H1 (cell line): ENCODE results near the gene NPFFR1. TPM values are rescaled to one million over a fixed set of nuclear protein-coding genes. Genes with fewer than 3 reads are reported as not detected.

Source experiments
- CTCF ChIA-PET: fragments of 300-600 bp; sonication (Branson Sonifier 250); formaldehyde crosslinking; loops from one replicate; lab custom pipeline; 2021; ENCODE audit not compliant: partially characterized antibody; lab: Charles Lee
- POLR2A ChIA-PET: fragments of 300-600 bp; sonication (Branson Sonifier 250); formaldehyde crosslinking; loops from one replicate; lab custom pipeline; 2021; ENCODE audit warnings: inconsistent platforms; ENCODE audit not compliant: partially characterized antibody; lab: Charles Lee
- DNase-seq, 2 experiments: peaks; one replicate each; pipeline versions ENCODE4 v3.0.0 to v3.0.0-alpha.2; 2010 to 2022; ENCODE audit warnings: low spot score in 2 of 2, low read depth in 1 of 2, mixed read lengths in 1 of 2
- FAIRE-seq: peaks from 2 replicates; lab custom pipeline; 2011; peaks lifted over from hg19 to GRCh38; lab: Jason Lieb, UNC
- H2AFZ ChIP-seq: 2 replicates; pipeline ENCODE4 v1.8.1; 2012; ENCODE audit warnings: low read length, inconsistent platforms
- H2AK5ac ChIP-seq: 2 replicates; pipeline ENCODE4 v1.6.1; 2013; ENCODE audit warnings: low read depth, low read length
- H2BK120ac ChIP-seq: replicated peaks from 2 replicates; pipeline ENCODE3; 2013; ENCODE audit warnings: low read depth, low read length, inconsistent platforms
- H2BK12ac ChIP-seq: 2 replicates; pipeline ENCODE4 v1.6.1; 2013; ENCODE audit warnings: low read depth, low read length
- H2BK15ac ChIP-seq: 2 replicates; pipeline ENCODE4 v1.6.1; 2013; ENCODE audit warnings: low read length
- H2BK20ac ChIP-seq: 2 replicates; pipeline ENCODE4 v1.6.1; 2013; ENCODE audit warnings: low read length
- H2BK5ac ChIP-seq: 2 replicates; pipeline ENCODE4 v1.6.1; 2013; ENCODE audit warnings: low read depth, low read length
- H3K14ac ChIP-seq: 2 replicates; pipeline ENCODE4 v1.6.1; 2013; ENCODE audit warnings: inconsistent platforms; ENCODE audit not compliant: insufficient read length
- H3K18ac ChIP-seq: 2 replicates; pipeline ENCODE4 v1.6.1; 2013; ENCODE audit warnings: low read length; ENCODE audit errors: extremely low read depth
- H3K23ac ChIP-seq: 2 replicates; pipeline ENCODE4 v1.6.1; 2013; ENCODE audit warnings: inconsistent platforms; ENCODE audit not compliant: insufficient read length
- H3K23me2 ChIP-seq: 2 replicates; pipeline ENCODE4 v1.6.1; 2013; ENCODE audit warnings: low read depth, low read length
- H3K27ac ChIP-seq: 2 replicates; pipeline ENCODE4 v1.6.1; 2011; ENCODE audit warnings: low read depth, low read length, inconsistent platforms
- H3K27me3 ChIP-seq, 4 experiments: replicated peaks in 1 of 4; 1 replicate in 1 of 4; 2 replicates in 3 of 4; pipeline versions ENCODE4 v1.6.1 to v1.8.1; 2011 to 2013; ENCODE audit warnings: low read length in 3 of 4, mild to moderate bottlenecking in 3 of 4, inconsistent platforms in 2 of 4, mixed read lengths in 2 of 4, moderate library complexity in 1 of 4; ENCODE audit not compliant: control insufficient read depth in 3 of 4, insufficient read depth in 3 of 4; ENCODE audit errors: extremely low read depth in 1 of 4
- H3K36me3 ChIP-seq, 4 experiments: 2 replicates each; pipeline versions ENCODE4 v1.6.1 to v1.8.1; 2011 to 2013; ENCODE audit warnings: mild to moderate bottlenecking in 4 of 4, low read length in 3 of 4, moderate library complexity in 2 of 4, control low read depth in 1 of 4, inconsistent platforms in 1 of 4; ENCODE audit not compliant: insufficient read depth in 4 of 4, control insufficient read depth in 2 of 4
- H3K4ac ChIP-seq: replicated peaks from 2 replicates; pipeline ENCODE3; 2013; ENCODE audit warnings: low read length, low read depth, mixed read lengths, inconsistent platforms; ENCODE audit not compliant: insufficient read length
- H3K4me1 ChIP-seq, 4 experiments: replicated peaks in 1 of 4; 1 replicate in 1 of 4; 2 replicates in 3 of 4; pipeline versions ENCODE4 v1.6.1 to v1.8.1; 2011 to 2013; ENCODE audit warnings: low read length in 3 of 4, inconsistent platforms in 2 of 4, mixed read lengths in 1 of 4; ENCODE audit not compliant: insufficient read depth in 4 of 4, control insufficient read depth in 3 of 4
- H3K4me2 ChIP-seq, 2 experiments: 2 replicates each; pipeline versions ENCODE4 v1.6.1 to v1.8.1; 2011 to 2013; ENCODE audit warnings: low read depth in 2 of 2, low read length in 2 of 2, control low read depth in 1 of 2, inconsistent platforms in 1 of 2, mild to moderate bottlenecking in 1 of 2; ENCODE audit not compliant: insufficient read depth in 1 of 2
- H3K4me3 ChIP-seq, 4 experiments: fragments of 200-600, 300-600 bp in 1 of 4; sonication (generic), shearing (Covaris generic), sonication (Bioruptor Twin) in 1 of 4; 2 replicates each; pipeline versions ENCODE4 v1.5.1 to v1.8.1; 2011 to 2016; ENCODE audit warnings: low read length in 4 of 4, low read depth in 3 of 4, control low read depth in 2 of 4, inconsistent platforms in 2 of 4, mild to moderate bottlenecking in 2 of 4, mixed read lengths in 1 of 4, moderate library complexity in 1 of 4; ENCODE audit not compliant: insufficient read depth in 2 of 4; ENCODE audit errors: extremely low read depth in 1 of 4
- H3K56ac ChIP-seq: replicated peaks from 2 replicates; pipeline ENCODE3; 2013; ENCODE audit warnings: low read depth, mild to moderate bottlenecking, mixed read lengths, low read length, inconsistent platforms; ENCODE audit not compliant: insufficient read length
- H3K79me1 ChIP-seq: 2 replicates; pipeline ENCODE4 v1.6.1; 2013; ENCODE audit warnings: low read depth, low read length, control low read depth
- H3K79me2 ChIP-seq, 2 experiments: 2 replicates each; pipeline versions ENCODE4 v1.6.1 to v1.8.1; 2012 to 2013; ENCODE audit warnings: low read length in 2 of 2, mild to moderate bottlenecking in 2 of 2, inconsistent platforms in 1 of 2; ENCODE audit not compliant: insufficient read depth in 2 of 2, control insufficient read depth in 1 of 2
- H3K9ac ChIP-seq, 4 experiments: replicated peaks in 1 of 4; 1 replicate in 1 of 4; 2 replicates in 3 of 4; pipeline versions ENCODE4 v1.6.1 to v1.8.1; 2011 to 2013; ENCODE audit warnings: low read depth in 3 of 4, low read length in 3 of 4, control low read depth in 2 of 4, mild to moderate bottlenecking in 2 of 4, moderate library complexity in 2 of 4, inconsistent platforms in 1 of 4; ENCODE audit errors: extremely low read depth in 1 of 4
- H3K9me3 ChIP-seq, 2 experiments: 2 replicates each; pipeline versions ENCODE4 v1.6.1 to v1.8.1; 2012 to 2013; ENCODE audit warnings: mild to moderate bottlenecking in 2 of 2, moderate library complexity in 2 of 2, control low read depth in 1 of 2, inconsistent platforms in 1 of 2, low read depth in 1 of 2, low read length in 1 of 2, mixed read lengths in 1 of 2; ENCODE audit not compliant: insufficient read depth in 2 of 2
- H4K20me1 ChIP-seq, 2 experiments: replicated peaks in 1 of 2; 2 replicates each; pipeline versions ENCODE3 to v1.8.1; 2011 to 2013; ENCODE audit warnings: inconsistent platforms in 2 of 2, low read length in 2 of 2, mild to moderate bottlenecking in 1 of 2; ENCODE audit not compliant: insufficient read depth in 2 of 2, control insufficient read depth in 1 of 2
- H4K5ac ChIP-seq: 2 replicates; pipeline ENCODE4 v1.6.1; 2013; ENCODE audit warnings: low read length, low read depth, mixed read lengths, inconsistent platforms; ENCODE audit not compliant: insufficient read length
- H4K8ac ChIP-seq: 2 replicates; pipeline ENCODE4 v1.8.0; 2013; ENCODE audit warnings: mild to moderate bottlenecking, moderate library complexity, low read length, inconsistent platforms; ENCODE audit not compliant: insufficient read depth; ENCODE audit errors: extremely low read depth
- H4K91ac ChIP-seq: replicated peaks from 2 replicates; pipeline ENCODE3; 2013; ENCODE audit warnings: low read length, mixed read lengths, inconsistent platforms; ENCODE audit not compliant: insufficient read length
- CBX5 ChIP-seq: fragments of 300-800, 300-1000 bp; sonication (generic); IDR thresholded peaks from 2 replicates; pipeline ENCODE4 v1.7.1; 2016; ENCODE audit warnings: antibody characterized with exemption, low read length, low read depth
- KDM1A ChIP-seq: fragments of 200-600, 300-600 bp; sonication (generic); IDR thresholded peaks from 2 replicates; pipeline ENCODE4 v1.7.1; 2016; ENCODE audit warnings: mild to moderate bottlenecking, low read length, borderline replicate concordance
- WGBS, 2 experiments: shearing (Covaris generic) in 1 of 2; methylation state at CpG; one replicate each; pipeline versions ENCODE4 v1.1.6 to v1.1.7; 2013 to 2015; ENCODE audit warnings: low lambda C conversion rate in 2 of 2, mixed read lengths in 2 of 2, inconsistent platforms in 1 of 2, low coverage in 1 of 2, missing lambda C conversion rate in 1 of 2; ENCODE audit not compliant: insufficient replicate concordance in 2 of 2, insufficient coverage in 1 of 2, insufficient read length in 1 of 2; ENCODE audit errors: extremely low coverage in 1 of 2, missing lambda C conversion rate in 1 of 2; 5-methylcytosine and 5-hydroxymethylcytosine counted together
- polyA plus RNA-seq, 7 experiments: library from polyadenylated mRNA; depleted of rRNA in 3 of 7; stranded (reverse) in 5 of 7; unstranded in 2 of 7; fragments of >200 nt in 5 of 7; fragments of 200-250 nt in 2 of 7; gene quantifications; 1 replicate in 5 of 7; 2 replicates in 1 of 7; 4 replicates in 1 of 7; pipeline versions ENCODE4 v1.2.1 to v1.2.3, GENCODE V29; 2011 to 2013; ENCODE audit warnings: missing spikeins in 2 of 7, mixed read lengths in 2 of 7
- total RNA-seq: library from RNA; stranded (reverse); fragmentation: NEBNext Ultra II Directional; extraction: Animal tissue kit (Norgen Biotek cat#: 25700); gene quantifications from 2 replicates; pipeline ENCODE4 v1.2.1, GENCODE V29; 2021

The NPFFR1 gene
- total and polyA plus RNA-seq, 2 of the 8 experiments (the other 6 are each of a cell fraction or from before 2014, with no cell fraction given), result 0.02 to 0.06 TPM

DNA sequence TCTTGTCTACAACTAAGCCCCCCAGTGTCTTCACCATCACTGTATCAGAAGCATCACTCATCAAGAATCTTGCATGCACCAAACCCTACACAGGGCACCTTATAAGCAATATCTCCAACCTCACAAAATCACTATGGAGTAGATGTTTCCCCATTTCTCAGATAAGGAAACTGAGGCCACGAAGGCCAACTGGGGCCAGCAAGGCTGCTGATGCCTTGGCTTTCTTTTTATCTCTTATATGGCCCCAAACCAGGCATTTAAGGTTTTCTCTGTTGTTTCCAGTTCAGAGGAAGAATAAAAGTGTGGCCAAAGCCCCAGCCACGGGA is 47.3 kb upstream of the NPFFR1 start:
- FAIRE-seq, result no peak
- H2BK5ac ChIP-seq, result no peak overlapping the region
- TF ChIP-seq KDM1A (peak; percentile 50; the same call in 1 of the 2 replicates), CBX5 (no peak)
- H3K27me3 ChIP-seq, result no peaks in the 10 kb centered on the region
- no peak overlapping the region for H2BK120ac ChIP-seq
- no peak overlapping the region for H3K9ac ChIP-seq
- no peak overlapping the region for H4K8ac ChIP-seq
- no peak overlapping the region for H2BK20ac ChIP-seq
- 97% methylated on average over 2 of the region's 2 CpGs; no CpG with 5 or more reads in 1 of the 2 experiments for WGBS, 2 experiments
- DNase-seq, result no peak
- H3K4me3 ChIP-seq, result no peak overlapping the region
- ChIA-PET POLR2A (no interaction called here), CTCF (interaction anchor here (1.2 to 2.2 kb wide), 6 partner anchors 8 to 110 kb away, joined by 3 to 11 read pairs (median 6); no protein-coding TSS in a partner anchor)
- H4K91ac ChIP-seq, result no peak overlapping the region
- H3K14ac ChIP-seq, result no peak overlapping the region
- no peak overlapping the region for H4K5ac ChIP-seq
- no peak overlapping the region for H2AK5ac ChIP-seq
- no peak overlapping the region for H3K18ac ChIP-seq
- H3K9me3 ChIP-seq, result no peaks in the 10 kb centered on the region
- H3K56ac ChIP-seq, result no peak overlapping the region
- H3K4ac ChIP-seq, result no peak overlapping the region
- H3K79me2 ChIP-seq, result no peaks in the 10 kb centered on the region
- no peak overlapping the region for H3K4me2 ChIP-seq
- H2BK15ac ChIP-seq, result no peak overlapping the region
- H3K23me2 ChIP-seq, result no peaks in the 10 kb centered on the region
- H4K20me1 ChIP-seq, result peaks cover 2 to 5% of the 10 kb centered on the region in 2 experiments
- no peak overlapping the region for H2BK12ac ChIP-seq
- H3K36me3 ChIP-seq, result no peaks in the 10 kb centered on the region; a peak in 1 of 8 replicates
- no peak overlapping the region for H2AFZ ChIP-seq
- no peaks in the 10 kb centered on the region; a peak in 2 of 7 replicates for H3K4me1 ChIP-seq
- no peak overlapping the region for H3K27ac ChIP-seq
- H3K23ac ChIP-seq, result no peak overlapping the region
- H3K79me1 ChIP-seq, result no peaks in the 10 kb centered on the region; the same call in 1 of the 2 replicates
